22Rv1 (cell line): ENCODE measurements around the gene ITGB1BP2.
A peak's percentile ranks its signal among the peaks of the same experiment; 100 is the strongest.
"Not testable (repeated sequence)": the region's sequence is repeated elsewhere in the genome, so short reads cannot be mapped to it uniquely, and the experiment has no call there.

Experiments used
- H3K27ac ChIP-seq: fragments of 450-650 bp; 2 replicates; pipeline ENCODE4 v1.5.1; 2017
- CTCF ChIP-seq: fragments of 450-650 bp; IDR thresholded peaks from 2 replicates; pipeline ENCODE4 v1.5.1; 2017; ENCODE audit warnings: mild to moderate bottlenecking
- ZFX ChIP-seq: fragments of 450-650 bp; IDR thresholded peaks from 2 replicates; pipeline ENCODE4 v1.6.1; 2017; ENCODE audit warnings: antibody characterized with exemption, borderline replicate concordance

ITGB1BP2 gene

DNA sequence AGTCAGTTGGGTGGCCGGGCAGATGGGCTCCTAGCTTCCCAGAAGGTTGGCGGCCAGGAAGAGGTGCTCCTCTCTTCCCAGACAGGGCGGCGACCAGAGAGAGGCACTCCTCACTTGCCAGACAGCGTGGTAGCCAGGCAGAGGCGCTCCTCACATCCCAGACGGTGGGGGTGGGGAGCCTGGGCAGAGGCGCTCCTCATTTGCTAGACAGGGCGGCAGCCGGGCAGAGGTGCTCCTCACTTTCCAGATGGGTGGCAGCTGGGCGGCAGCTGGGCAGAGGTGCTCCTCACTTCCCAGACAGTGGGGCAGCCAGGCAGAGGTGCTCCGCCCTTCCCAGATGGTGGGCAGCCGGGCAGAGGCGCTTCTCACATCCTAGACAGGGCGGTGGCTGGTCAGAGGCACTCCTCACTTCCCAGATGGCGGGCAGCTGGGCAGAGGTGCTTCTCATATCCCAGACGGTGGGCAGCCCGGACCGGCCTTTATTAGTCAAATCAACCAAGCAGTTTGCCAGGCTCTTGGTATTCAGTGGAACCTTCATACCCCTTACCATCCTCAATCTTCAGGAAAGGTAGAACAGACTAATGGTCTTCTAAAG, 31.7 kb upstream of the ITGB1BP2 start:
- no peak overlapping the region for H3K27ac ChIP-seq
- TF ChIP-seq ZFX = no peak
- TF ChIP-seq CTCF = no peak

DNA sequence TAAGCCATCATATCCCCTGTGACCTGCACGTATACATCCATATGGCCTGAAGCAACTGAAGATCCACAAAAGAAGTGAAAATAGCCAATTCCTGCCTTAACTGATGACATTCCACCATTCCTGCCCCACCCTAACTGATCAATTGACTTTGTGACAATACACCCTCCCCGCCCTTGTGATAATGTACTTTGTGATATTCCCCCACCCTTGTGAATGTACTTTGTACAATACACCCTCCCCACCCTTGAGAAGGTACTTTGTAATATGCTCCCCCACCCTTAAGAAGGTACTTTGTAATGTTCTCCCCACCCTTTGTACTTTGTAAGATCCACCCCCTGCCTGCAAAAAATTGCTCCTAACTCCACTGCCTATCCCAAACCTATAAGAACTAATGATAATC, 29.2 kb upstream of the ITGB1BP2 start:
- not testable (repeated sequence) for H3K27ac ChIP-seq

DNA sequence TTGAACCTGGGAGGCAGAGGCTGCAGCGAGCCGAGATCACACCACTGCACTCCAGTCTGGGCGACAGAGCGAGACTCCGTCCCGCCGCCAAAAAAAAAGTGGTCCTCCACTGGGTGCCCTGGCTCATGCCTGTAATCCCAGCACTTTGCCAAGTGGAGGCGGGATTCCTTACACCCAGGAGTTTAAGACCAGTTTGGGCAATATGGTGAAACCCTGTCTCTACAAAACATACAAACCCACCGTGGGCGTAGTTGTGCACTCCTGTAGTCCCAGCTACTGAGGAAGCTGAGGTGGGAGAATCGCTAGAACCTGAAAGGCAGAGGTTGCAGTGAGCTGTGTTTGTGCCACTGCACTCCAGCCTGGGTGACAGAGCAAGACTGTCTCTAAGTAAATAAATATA, 20.2 kb upstream of the ITGB1BP2 start:
- H3K27ac ChIP-seq = not testable (repeated sequence)

- peak overlapping the region; percentile 84 for H3K27ac ChIP-seq
- TF ChIP-seq CTCF (no peak), ZFX (no peak)
Measured at GRCh38 chrX:71282514-71283402, 18.8 kb upstream of the ITGB1BP2 start.

DNA sequence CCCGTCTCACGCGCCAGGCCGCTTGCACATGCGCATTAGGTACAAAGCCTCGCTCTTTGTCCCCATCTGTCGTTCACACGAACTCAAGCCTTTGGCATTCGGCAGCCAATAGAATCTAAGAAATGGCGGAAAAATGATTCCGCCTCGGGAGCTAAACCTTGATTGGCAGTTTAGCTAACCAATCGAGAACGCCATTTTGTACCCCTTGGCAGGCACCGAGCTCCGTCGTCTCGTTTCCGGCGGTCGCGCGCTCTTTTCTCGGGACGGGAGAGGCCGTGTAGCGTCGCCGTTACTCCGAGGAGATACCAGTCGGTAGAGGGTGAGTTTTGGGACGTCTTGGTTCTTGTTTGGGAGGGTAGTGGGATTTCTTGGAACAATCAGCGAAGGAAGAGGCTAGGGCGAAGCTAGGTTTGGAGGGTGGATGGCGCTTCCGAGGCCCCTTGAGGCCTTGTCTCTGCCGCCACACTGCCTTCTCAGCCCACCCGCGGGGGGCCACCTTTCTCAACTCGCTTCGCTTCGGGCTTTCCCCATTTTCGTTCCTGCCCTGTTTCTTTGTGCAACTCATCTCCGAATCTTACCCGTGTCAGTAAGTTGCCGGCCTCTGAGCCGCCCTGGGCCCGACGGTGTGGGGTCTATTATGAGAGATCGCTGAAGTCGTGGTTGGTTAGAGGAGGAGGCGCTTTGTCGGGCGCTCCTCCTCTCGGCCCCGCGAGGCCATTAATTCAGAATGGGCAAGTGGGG, 18.0 kb upstream of the ITGB1BP2 start, which contains the start of gene NONO:
Gene NONO, plus strand, starts transcription at position 233 of the 741 bp plus-strand sequence. CDS start 7,003 bp downstream, outside the sequence.
- TF ChIP-seq ZFX = no peak
- peak; percentile 28; the same call in 1 of the 2 replicates for TF ChIP-seq CTCF
- peak within 1 kb of the TSS; percentile 84 for H3K27ac ChIP-seq

DNA sequence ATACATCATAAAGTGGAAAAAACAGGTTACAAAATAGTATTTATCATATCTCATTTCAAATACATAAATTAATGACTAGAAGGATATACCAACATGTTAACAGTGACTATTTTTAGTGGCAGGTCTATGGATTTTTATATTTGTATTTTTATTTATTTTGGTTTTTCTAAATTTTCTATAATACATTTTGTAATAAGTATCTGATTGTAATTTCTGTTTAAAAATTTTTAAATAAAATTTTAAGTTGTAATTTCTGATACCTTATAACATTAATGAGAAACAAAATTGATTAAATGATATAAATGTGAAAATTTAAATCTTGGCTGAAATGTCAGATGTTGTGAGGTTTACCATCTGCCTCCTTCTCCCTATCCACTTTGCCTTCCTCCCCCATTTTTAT, 15.6 kb upstream of the ITGB1BP2 start:
- TF ChIP-seq ZFX (no peak), CTCF (no peak)
- no peak overlapping the region for H3K27ac ChIP-seq

DNA sequence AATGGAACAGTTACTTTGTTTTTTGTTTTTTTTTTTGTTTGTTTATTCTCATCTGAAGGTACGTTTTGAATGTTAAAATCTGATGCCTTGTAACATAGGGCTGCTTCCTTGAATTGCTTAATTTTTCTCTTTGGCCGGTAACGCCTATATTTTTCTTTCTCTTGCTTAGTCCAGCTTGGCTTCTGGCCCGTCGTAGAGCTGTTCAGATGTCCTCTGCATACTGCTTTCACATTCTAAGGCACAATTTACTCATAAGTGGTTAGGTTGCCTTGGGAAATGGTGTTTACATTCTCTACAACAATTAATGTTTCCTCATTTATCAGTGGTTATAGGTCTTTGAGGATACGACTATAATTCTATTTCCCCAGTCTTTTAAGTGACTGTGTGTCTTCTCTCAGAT, 10.2 kb upstream of the ITGB1BP2 start:
- no peak overlapping the region for H3K27ac ChIP-seq
- no peak for TF ChIP-seq ZFX
- TF ChIP-seq CTCF = no peak
